GM12864 (cell line): ENCODE data around the gene FXYD6.

ENCODE experiments used
- DNase-seq: peaks from one replicate; pipeline ENCODE4 v3.0.0-alpha.2; 2011; ENCODE audit warnings: low read depth
- H3K4me3 ChIP-seq: 2 replicates; pipeline ENCODE4 v1.5.1; 2011; ENCODE audit warnings: mild to moderate bottlenecking, low read depth, low read length, control low read depth
- TF ChIP-seq, protein P1 (sequence below): IDR thresholded peaks from 2 replicates; pipeline ENCODE4 v1.5.1; 2011; ENCODE audit warnings: low read depth, mild to moderate bottlenecking, moderate library complexity, low read length, control low read depth, inconsistent platforms; ENCODE audit errors: missing control alignments

Gene FXYD6

DNA sequence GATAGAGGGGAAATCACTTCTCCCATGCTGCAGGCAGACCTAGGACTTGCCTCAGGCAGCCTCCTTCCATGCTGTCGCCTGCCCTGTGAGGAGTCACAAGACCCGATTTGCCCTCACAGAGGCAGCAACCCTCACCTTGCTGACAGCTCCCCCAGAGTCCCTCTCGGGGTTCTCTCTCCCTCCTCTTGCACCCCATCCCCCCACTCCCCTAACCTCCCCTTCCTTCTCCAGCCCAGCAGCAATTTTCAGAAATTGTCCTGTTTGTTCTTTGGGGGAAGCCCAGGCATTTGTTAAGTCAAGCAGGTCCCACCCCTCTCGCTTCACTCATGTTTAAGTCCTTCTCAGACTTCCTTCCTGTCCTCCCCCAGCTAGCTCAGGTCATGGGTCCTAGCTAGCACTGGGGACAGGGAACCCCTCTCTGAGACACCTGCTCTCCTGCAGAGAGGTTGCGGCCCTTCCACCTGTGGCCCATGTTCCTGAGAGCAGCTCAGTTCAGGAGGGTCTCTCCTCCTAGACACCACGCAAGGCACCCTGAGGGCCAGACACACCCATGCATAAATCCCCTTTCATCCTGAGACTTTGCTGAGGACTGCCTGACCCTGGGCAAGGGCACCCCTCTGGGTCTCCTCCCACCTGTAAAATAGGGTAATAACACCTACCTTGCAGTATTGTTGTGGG is 45.6 kb downstream of the FXYD6 start:
- no peak overlapping the region for H3K4me3 ChIP-seq
- no peak for DNase-seq
- TF ChIP-seq, protein P1, sequence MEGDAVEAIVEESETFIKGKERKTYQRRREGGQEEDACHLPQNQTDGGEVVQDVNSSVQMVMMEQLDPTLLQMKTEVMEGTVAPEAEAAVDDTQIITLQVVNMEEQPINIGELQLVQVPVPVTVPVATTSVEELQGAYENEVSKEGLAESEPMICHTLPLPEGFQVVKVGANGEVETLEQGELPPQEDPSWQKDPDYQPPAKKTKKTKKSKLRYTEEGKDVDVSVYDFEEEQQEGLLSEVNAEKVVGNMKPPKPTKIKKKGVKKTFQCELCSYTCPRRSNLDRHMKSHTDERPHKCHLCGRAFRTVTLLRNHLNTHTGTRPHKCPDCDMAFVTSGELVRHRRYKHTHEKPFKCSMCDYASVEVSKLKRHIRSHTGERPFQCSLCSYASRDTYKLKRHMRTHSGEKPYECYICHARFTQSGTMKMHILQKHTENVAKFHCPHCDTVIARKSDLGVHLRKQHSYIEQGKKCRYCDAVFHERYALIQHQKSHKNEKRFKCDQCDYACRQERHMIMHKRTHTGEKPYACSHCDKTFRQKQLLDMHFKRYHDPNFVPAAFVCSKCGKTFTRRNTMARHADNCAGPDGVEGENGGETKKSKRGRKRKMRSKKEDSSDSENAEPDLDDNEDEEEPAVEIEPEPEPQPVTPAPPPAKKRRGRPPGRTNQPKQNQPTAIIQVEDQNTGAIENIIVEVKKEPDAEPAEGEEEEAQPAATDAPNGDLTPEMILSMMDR: no peak

DNA sequence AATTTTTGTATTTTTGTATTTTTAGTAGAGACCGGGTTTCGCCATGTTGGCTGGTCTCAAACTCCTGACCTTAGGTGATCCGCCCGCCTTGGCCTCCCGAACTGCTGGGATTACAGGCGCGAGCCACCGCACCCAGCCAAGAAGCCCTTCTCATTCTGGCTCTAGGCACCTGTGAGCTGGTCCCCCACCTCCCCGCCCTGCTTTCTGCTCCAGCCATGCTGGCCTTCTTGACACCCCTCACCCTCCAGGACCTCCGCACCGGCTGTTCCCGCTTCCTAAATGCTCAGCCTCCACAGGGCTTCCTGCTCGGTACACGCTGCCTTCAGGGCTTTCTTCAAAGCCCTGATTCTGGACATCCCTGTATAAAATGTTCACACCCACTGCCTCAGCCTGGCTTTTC is 46.4 kb downstream of the FXYD6 start:
- TF ChIP-seq, protein P1: no peak
- no peak overlapping the region for H3K4me3 ChIP-seq
- DNase-seq: no peak

DNA sequence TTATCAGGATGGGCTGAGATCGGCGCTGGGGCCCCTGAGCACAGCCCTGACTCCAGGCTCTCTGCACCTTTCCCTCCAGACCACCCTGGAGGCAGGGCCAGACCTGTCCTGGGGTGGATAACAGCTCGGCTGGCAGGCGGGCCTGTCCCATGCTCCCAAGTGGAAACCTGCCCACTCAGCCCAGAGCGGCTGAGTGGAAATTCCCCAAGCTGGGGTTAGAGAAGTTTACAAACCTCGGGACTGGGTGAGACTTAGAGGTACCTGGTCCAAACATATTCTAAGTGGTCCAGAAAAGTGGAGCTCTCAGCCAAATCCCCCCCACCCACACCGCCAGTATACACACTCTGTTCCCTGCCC is 47.1 kb downstream of the FXYD6 start:
- DNase-seq: no peak
- TF ChIP-seq, protein P1: no peak
- no peak overlapping the region for H3K4me3 ChIP-seq

DNA sequence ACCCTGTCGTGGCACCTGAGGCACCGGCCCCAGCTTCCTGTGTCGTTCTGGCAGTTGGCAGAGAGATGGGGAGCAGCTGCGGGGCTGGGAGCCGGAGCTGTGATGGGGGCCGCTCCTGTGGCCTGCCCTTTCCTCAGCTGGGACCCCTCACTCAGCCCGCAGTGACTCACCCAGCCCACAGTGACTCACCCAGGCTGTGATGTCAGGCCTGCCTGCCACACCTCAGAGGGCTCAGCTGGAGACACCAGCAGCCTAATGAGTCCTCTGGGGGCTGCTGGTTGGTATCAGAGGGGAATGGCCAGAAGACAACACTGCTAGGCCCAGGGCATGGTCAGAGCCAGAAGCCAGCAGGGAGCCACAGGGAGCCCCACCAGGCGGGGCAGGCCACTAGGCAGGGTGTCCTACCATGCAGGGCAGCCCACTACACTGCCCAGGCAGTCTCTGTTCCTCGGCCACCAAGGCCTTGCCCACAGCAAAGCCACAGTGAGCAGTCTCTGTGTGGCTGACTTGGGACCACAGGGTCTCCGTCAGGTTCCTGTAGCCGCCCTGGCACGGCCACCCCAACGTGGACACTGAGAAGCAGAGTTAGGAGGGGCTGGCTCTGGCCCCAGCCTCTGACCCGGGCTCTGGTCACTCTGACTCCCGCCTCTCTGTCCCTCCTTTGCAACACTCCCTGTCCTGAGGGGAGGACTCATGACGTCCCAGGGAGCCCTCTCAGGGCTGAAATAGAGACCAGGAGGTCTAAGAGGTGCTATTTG is 47.7 kb downstream of the FXYD6 start:
- no peak for DNase-seq
- TF ChIP-seq, protein P1: no peak
- H3K4me3 ChIP-seq: no peak overlapping the region

DNA sequence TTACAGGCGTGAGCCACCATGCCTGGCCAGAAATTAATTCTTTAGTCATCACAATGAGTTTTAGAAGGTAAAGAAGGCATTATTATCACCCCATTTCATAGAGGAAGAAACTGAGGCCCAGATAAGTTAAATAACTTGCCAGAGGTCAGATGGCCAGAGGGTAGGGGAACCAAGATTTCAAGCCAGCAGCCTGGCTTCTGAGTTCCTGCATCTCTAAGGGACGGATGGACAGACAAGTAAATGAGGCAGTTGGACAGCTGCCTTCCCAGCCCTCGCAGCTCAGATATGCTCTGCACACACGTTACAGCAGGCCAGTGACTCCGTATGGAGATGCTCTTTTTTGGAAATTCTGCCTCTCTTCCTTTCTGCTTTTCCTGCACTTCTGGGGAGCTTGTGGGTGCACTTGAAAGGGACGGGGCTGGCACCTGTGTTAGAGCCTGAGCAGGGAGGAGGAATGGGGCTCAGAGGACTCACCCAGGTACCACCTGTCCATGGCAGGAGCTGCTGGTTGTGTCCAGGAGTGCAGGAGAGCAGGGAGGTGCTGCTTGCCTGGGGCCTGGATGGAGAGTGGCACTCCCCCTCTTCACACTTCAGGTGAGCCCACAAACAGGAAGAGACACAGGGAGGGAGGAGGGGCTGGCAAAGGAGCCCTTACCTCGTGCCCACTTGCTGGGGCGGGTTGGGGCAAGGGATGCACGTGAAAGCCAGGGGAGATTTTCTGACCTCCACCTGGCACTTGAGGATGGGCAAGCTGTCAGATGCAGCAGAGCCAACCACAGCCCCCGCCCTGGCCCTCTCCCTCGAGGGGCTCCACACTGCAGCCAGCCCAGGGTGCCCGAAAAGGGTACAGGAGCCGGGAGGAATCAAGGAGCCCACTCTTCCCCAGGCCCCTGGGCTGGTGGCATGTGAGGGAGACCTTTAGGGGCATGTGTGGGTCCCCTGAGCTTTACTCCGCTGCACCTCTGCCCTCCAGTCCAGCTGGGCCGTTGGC is 48.6 kb downstream of the FXYD6 start:
- H3K4me3 ChIP-seq: no peak overlapping the region
- DNase-seq: no peak
- TF ChIP-seq, protein P1: no peak

DNA sequence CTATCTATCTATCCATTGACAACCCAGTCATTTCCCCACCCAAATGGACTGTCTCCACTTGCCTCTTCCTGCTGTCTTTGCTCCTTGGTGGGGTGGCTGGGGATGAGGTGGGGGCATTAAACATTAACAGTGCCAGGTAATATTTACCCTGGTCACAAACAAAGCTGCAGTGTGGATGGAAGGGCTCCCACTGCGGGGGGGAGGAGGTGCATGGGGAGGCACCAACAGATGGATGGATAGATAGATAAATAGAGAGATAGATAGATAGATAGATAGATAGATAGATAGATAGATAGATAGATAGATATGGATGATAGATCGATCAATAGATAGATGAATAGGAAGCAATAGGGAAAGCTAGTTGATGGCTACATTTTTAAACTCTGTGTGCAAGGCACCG is 49.6 kb downstream of the FXYD6 start:
- no peak for DNase-seq
- TF ChIP-seq, protein P1: no peak

More for the DNA sequence above, 49.6 kb downstream of the FXYD6 start:
- no peak overlapping the region for H3K4me3 ChIP-seq
